GM21723 (cell line): ENCODE results near the gene BTBD18.

Experiments
- ATAC-seq: cut with Tn5 transposase; IDR thresholded peaks from one replicate; pipeline ENCODE4 v1.9.1; 2021; ENCODE audit warnings: mild to moderate bottlenecking, moderate library complexity; ENCODE audit not compliant: unreplicated experiment

BTBD18 gene

GRCh38 chr11:57751676-57752253 is at the start of gene BTBD18:
Gene BTBD18, minus strand, starts transcription at chr11:57751819. Its CDS starts 631 bp downstream, at chr11:57751188.
- ATAC-seq: no peak

GRCh38 chr11:57801183-57801485 is 49.5 kb upstream of the BTBD18 start:
- ATAC-seq: no peak

- ATAC-seq: peak; percentile 95
Observed at GRCh38 chr11:57800444-57801182, 49.0 kb upstream of the BTBD18 start.

GRCh38 chr11:57798905-57799559 is 47.4 kb upstream of the BTBD18 start:
- ATAC-seq: no peak

- no peak for ATAC-seq
Observed at GRCh38 chr11:57793351-57794115, 41.9 kb upstream of the BTBD18 start.

- peak; percentile 35 for ATAC-seq
Observed at GRCh38 chr11:57792870-57793269, 41.3 kb upstream of the BTBD18 start.

GRCh38 chr11:57792060-57792541 is 40.5 kb upstream of the BTBD18 start:
- peak; percentile 81 for ATAC-seq

- ATAC-seq: no peak
Observed at GRCh38 chr11:57791321-57792059, 39.9 kb upstream of the BTBD18 start.

GRCh38 chr11:57788703-57789088 is 37.1 kb upstream of the BTBD18 start:
- ATAC-seq: no peak

- ATAC-seq: peak; percentile 47
Observed at GRCh38 chr11:57787920-57788702, 36.5 kb upstream of the BTBD18 start.

GRCh38 chr11:57787006-57787604 is 35.5 kb upstream of the BTBD18 start:
- ATAC-seq: no peak

GRCh38 chr11:57786436-57786835 is 34.8 kb upstream of the BTBD18 start:
- ATAC-seq: no peak

- peak; percentile 54 for ATAC-seq
Observed at GRCh38 chr11:57785072-57785471, 33.5 kb upstream of the BTBD18 start.

GRCh38 chr11:57781529-57781943 is 29.9 kb upstream of the BTBD18 start:
- ATAC-seq: no peak

- no peak for ATAC-seq
Observed at GRCh38 chr11:57779276-57779675, 27.7 kb upstream of the BTBD18 start.

- no peak for ATAC-seq
Observed at GRCh38 chr11:57778318-57779037, 26.9 kb upstream of the BTBD18 start.

- no peak for ATAC-seq
Observed at GRCh38 chr11:57777969-57778317, 26.3 kb upstream of the BTBD18 start.

- no peak for ATAC-seq
Observed at GRCh38 chr11:57776577-57777210, 25.1 kb upstream of the BTBD18 start.
